Measurements from ENCODE around the gene NXN.
"Not testable (repeated sequence)": the region's sequence is repeated elsewhere in the genome, so short reads cannot be mapped to it uniquely, and the experiment has no call there.

NXN gene

DNA sequence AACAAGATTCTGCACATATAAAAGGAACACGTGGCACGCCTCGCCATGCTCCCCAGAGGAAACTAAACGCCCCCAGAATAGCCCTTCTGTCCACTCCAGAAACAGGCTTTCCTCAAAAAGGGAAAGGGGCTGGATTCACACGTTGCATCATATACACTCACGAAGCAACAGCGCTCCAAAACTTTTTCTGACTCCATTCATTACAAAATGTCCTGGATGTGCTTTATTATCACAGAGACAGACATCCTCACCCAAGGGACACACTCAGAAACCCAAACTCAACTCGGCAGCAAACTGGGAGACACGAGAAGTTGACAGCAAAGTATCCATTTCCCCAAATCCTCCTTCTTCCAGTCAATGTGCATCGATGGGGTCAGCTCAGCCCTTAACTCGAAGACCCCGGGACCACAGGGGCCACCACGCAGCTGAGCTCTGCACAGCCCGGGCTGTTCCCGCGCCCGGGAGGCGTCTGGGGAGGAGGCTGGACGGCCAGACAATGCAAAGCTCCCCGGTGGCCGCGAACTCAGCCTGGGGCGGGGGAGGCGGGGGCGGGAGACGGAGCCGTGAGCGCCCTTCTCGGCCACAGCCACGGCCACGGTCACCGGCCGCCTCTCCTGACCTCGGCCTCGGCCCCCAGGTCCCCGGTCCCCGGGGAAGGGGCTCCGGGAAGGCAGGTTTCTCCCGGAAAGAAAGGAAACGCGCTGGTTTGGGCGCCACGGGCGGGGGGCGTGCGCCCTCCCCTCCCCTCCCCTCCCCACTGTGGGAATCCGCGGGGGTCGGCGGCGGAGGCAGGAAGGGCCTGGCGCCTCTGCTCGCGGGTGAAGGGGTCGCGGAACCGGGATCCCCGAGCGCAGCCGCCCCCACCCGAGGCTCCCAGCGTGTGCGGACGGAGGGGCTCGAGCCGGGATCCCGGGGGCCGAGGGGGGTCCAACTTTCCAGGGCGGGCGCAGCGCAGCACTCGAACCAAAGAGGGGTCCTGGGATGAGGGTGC lies 1.2 kb downstream of the NXN start:
- no peak for DNase-seq

DNA sequence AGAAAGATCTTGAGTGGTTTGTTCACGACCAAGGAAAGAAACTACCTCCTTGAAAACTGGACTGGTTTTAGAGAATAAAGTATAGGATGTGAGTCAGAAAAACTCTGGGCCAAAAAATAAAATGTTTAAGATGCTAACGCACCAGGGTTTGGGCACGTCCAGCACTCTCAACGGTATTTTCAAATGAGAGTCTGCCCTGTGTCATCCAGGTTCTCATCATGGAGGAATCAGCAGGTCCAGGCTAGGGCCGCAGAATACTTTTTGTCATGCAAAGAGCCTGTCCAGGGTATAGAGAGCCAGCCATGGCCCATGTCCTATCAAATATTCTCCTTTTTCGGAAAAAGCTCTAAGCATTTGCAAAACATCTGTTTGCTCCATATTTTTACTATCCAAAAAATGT lies 2.4 kb downstream of the NXN start:
- no peak for DNase-seq

DNA sequence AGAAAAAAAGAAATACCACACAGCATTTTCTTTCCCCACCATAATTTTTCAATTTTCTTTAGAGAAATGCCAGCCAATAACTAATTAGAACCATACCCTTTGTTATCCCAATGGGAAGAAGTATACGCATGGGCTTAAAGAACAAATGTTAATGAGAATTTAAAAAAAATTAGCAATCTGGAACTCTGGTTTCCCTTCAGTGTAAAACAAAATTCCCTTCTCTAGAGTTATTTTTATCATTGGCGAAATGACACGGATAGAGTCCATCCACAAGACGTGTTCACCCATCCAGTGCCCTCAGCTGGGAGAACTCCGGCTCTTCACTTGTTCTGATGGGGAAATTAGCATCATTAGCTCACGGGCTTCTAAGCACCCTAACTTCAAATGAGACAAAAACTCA lies 3.3 kb downstream of the NXN start:
- no peak for DNase-seq

GRCh38 chr17:975371-975915 lies 4.1 kb downstream of the NXN start:
- no peak for DNase-seq

DNA sequence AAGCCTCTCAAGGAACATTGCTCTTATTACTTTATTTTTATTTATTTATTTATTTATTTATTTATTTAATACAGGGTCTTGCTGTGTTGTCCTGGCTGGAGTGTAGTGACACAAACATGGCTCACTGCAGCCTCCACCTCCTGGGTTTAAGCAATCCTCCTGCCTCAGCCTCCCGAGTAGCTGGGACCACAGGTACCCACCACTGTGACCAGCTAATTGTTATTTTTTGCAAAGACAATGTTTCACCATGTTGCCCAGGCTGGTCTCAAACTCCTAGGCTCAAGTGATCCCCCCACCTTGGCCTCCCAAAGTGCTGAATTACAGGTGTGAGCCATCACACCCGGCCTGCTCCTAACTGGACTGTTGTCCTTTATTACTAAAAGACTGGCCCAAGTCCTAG lies 4.8 kb downstream of the NXN start:
- not testable (repeated sequence) for DNase-seq

DNA sequence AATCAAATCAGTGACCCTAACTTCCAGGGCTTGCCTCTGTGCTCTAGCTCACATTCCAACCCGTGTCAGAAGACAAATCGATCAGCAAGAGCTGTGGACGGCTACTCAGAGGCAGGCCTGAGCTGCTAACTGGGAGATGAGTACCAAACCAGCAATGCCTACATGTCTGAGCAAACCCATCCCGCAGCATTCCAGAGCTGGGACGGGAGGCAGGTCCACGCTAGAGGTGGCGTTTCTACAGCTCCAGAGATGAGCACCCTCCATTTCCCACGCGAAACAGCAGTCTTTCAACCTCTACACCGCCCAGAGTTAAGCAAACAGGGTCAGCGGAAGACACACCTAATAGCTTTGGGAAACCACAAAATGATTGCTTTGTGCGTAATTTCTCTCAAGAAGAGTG lies 6.5 kb downstream of the NXN start:
- no peak for DNase-seq

DNA sequence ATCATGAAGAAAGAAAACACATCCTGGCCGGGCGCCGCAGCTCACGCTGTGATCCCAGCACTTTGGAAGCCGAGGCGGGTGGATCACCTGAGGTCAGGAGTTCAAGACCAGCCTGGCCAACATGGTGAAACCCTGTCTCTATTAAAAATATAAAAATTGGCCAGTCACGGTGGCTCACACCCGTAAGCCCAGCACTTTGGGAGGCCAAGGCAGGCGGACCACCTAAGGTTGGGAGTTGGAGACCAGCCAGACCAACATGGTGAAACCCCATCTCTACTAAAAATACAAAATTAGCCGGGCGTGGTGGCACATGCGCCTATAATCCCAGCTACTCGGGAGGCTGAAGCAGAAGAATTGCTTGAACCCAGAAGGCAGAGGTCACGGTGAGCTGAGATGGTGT lies 7.7 kb downstream of the NXN start:
- not testable (repeated sequence) for DNase-seq

DNA sequence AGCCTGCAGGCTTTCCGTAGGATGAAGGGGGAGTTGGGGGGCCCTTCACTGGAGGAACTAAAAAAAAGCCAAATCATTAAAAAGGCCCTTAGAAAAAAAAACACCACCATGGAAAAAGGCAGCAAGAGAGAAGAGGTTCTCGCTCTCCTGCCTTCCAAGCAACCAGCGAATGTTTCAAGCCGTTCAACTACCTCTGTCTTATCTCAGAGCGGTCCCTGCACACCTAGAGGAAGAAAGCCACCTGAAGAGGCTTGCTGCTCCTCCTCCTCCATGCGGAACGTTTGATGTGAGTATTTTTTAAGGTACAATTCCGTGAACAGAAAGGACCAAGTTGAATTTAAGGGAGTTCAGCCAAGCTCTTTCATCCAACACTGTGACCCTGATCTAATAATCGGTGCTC lies 9.2 kb downstream of the NXN start:
- no peak for DNase-seq

DNA sequence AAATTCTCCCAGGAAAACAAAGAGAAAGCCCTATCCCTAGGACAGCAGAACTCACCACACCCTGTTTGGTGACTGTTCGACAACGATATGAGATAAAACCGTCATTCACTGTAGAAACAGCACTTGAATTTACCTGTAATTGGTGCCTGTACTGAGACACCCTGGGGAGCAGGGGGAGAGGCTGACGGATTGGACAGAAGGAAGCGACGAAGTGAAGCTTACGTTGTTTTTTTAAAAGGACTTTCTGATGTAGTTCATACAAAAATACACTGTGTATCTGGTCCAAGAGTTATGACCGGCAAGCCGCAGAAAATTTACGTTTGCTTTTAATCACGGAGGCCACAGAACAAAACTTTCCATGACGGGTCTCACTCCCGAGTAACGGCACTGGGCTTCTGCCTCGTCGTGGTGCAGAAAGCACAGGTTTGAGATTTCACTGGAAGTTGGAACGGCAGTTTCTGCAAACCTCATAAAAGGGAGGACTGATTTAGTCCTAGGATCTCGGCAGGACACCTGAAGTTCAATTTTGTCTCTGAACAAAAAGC lies 9.7 kb downstream of the NXN start:
- DNase-seq = no peak

DNA sequence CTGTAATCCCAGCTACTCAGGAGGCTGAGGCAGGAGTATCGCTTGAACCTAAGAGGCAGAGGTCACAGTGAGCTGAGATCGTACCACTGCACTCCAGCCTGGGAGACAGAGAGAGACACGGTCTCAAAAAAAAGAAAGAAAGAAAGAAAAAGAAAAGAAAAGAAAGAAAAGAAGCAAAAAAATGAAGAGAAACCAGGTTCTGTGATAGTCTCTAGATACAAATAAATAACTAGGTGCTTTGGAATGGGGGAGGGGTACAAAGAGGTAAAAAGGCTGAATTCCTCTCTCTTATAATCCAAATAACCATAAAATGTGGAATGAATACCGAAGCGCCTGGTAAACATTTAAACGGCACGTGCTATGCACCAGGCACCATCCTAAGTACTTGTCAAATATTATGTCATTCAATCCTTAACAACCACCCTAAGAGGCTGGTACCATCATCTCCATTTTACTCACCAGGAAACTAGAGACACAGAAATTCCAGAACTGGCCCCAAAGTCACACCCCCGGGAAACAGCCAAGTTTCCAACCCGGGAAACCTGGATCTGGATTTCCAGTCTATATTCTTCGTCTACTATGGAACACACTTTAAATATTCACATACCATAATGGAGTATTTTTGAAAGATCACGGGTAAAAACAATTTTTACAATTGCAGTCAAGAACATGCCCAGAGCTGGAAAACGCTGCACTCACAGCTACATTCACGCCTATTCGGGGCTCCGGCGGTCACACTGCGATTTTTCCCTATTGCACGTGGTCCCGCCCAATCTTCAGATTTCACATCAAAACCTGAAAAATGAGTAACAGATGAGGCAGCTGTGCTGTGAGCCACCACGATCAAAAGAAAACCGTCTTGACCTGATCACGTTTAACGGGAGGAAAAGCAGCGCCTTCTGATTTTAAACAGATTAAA lies 10.5 kb downstream of the NXN start:
- no peak for DNase-seq

GRCh38 chr17:967122-967521 lies 12.5 kb downstream of the NXN start:
- no peak for DNase-seq

DNA sequence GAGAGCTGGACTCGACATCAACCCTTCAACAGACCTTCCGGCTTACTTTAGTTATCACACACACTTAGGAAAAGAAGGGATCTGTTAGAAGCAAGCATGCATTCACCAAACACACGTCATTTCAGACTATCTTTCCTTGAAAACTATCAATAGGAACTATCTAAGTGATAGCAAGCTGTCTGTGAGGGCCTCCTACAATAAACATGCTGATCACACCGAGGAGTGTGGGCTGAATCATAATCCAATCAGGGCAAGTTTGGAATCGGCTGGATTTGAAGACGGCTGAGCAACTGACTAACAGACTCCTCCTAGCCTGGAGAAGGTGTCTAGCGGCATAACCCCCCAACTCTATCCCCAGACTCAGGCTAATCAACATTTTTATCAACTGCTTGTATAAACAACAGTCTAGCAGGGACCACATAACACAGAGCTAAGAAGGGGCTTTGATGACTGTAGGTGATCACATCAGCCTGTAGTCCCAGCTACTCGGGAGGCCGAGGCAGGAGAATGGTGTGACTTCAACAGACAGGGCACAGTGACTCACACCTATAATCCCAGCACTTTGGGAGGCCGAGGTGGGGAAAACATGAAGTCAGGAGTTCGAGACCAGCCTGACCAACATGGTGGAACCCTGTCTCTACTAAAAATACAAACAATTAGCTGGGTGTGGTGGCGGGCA lies 14.1 kb downstream of the NXN start:
- DNase-seq = no peak

GRCh38 chr17:964876-965275 lies 14.7 kb downstream of the NXN start:
- DNase-seq = no peak

GRCh38 chr17:962670-963069 lies 16.9 kb downstream of the NXN start:
- DNase-seq = no peak

DNA sequence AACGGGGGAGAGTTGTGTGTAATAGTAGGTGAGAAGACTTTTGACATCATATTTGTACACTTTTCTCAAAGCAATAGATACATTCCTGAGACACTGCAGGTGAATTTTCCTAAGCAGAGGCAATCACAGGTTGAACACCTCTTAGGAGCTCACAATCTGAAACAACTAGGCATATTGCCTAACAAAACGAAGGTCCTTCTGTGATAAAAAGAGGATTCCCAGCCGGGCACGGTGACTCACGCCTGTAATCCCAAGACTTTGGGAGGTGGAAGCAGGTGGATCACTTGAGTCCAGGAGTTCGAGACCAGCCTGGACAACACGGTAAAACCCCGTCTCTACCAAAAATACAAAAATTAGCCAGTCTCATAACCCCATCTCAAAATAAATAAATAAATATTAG lies 17.4 kb downstream of the NXN start:
- no peak for DNase-seq

GRCh38 chr17:958712-959451 lies 20.7 kb downstream of the NXN start:
- DNase-seq = no peak

DNA sequence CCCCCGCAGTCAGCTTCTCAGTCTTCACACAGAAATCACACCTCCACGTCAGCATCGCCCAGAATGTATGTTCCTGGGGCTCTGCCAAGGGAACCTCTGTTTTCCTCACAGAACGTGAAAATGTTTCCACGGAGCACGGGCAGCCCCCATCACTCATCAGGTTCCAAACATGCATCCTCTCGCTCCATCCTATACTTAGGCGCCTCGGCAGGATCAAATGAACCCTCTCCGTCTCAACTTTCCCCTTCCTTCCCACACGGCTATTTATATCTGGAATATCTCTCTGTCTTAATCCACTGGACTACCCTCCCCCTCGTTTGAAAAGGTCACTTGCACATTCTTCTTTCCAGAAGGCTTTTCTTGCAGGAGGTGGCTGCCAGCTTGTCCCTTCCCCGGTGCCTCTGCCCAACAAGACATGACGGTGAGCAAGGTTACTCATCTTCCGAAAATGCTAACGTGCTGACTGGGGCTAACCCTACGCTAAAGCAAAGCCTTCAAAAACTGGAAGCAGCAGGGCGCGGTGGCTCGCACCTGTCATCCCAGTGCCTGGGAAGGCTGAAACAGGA lies 21.6 kb downstream of the NXN start:
- no peak for DNase-seq

DNA sequence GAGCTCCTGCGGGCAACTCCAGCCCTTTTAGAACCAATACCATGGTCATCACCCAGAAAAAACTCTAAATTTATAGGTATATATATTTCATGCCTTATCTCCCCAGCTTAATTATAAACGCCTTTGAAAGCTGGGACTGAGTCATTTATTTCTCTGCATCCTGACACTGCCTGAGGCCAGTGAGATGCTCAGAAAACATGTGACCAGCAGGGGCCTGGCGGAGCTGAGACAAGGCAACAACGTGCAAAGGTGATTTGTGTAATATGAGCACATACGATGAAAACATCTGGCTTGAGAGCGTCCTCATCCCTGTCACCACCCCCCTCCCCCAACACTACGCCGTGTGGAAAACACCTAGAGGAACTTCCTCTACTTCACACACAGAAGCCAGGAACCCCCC lies 22.7 kb downstream of the NXN start:
- DNase-seq = no peak

GRCh38 chr17:954431-955164 lies 25.0 kb downstream of the NXN start:
- DNase-seq = no peak

GRCh38 chr17:953767-954166 lies 25.8 kb downstream of the NXN start:
- DNase-seq = no peak

DNA sequence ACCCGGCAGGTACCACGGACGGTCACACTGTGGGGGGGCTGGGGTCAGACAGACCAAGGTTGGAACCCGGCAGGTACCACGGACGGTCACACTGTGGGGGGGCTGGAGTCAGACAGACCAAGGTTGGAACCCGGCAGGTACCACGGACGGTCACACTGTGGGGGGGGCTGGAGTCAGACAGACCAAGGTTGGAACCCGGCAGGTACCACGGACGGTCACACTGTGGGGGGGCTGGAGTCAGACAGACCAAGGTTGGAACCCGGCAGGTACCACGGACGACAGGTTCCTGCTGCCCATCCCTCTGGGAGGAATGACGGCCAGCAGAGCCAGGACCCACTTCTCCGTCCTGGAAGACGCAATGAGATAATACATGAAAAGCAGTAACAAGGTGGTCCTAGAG lies 27.0 kb downstream of the NXN start:
- DNase-seq = not testable (repeated sequence)
